GM12864 (cell line): ENCODE measurements around the gene FTSJ3.

Experiments
- DNase-seq: peaks from one replicate; pipeline ENCODE4 v3.0.0-alpha.2; 2011; ENCODE audit warnings: low read depth
- H3K4me3 ChIP-seq: 2 replicates; pipeline ENCODE4 v1.5.1; 2011; ENCODE audit warnings: mild to moderate bottlenecking, low read depth, low read length, control low read depth
- CTCF ChIP-seq: IDR thresholded peaks from 2 replicates; pipeline ENCODE4 v1.5.1; 2011; ENCODE audit warnings: low read depth, mild to moderate bottlenecking, moderate library complexity, low read length, control low read depth, inconsistent platforms; ENCODE audit errors: missing control alignments

Gene FTSJ3

GRCh38 chr17:63835167-63835720 is 7.8 kb upstream of the FTSJ3 start:
- TF ChIP-seq CTCF, result no peak
- DNase-seq, result no peak
- H3K4me3 ChIP-seq, result no peak overlapping the region

GRCh38 chr17:63834431-63835166 is 7.1 kb upstream of the FTSJ3 start:
- TF ChIP-seq CTCF, result peak; percentile 73
- no peak overlapping the region for H3K4me3 ChIP-seq
- DNase-seq, result peak; percentile 43

- no peak overlapping the region for H3K4me3 ChIP-seq
- no peak for DNase-seq
- TF ChIP-seq CTCF, result no peak
These were observed 6.4 kb upstream of the FTSJ3 start for GRCh38 chr17:63833741-63834373.

- no peak overlapping the region for H3K4me3 ChIP-seq
- TF ChIP-seq CTCF, result no peak
- no peak for DNase-seq
These were observed 5.7 kb upstream of the FTSJ3 start for GRCh38 chr17:63833026-63833740.

GRCh38 chr17:63832455-63832854 is 5.0 kb upstream of the FTSJ3 start:
- TF ChIP-seq CTCF, result no peak
- DNase-seq, result no peak
- H3K4me3 ChIP-seq, result no peak overlapping the region

GRCh38 chr17:63832014-63832413 is 4.6 kb upstream of the FTSJ3 start:
- H3K4me3 ChIP-seq, result no peak overlapping the region
- TF ChIP-seq CTCF, result no peak
- DNase-seq, result no peak
